GM12801 (cell line): Measurements from ENCODE around the gene CGNL1.

Experiments used
- CTCF ChIP-seq: IDR thresholded peaks from one replicate; pipeline ENCODE4 v1.5.1; 2011; ENCODE audit warnings: control low read depth; ENCODE audit not compliant: insufficient read length; ENCODE audit errors: extremely low read depth

Gene CGNL1

GRCh38 chr15:57570994-57571393 lies 194.7 kb downstream of the CGNL1 start:
- no peak for TF ChIP-seq CTCF

- TF ChIP-seq CTCF, result no peak
Measured at GRCh38 chr15:57571725-57572124, 195.4 kb downstream of the CGNL1 start.

- TF ChIP-seq CTCF, result no peak
Measured at GRCh38 chr15:57572468-57572867, 196.2 kb downstream of the CGNL1 start.

- no peak for TF ChIP-seq CTCF
Measured at GRCh38 chr15:57573151-57573550, 196.8 kb downstream of the CGNL1 start.

- TF ChIP-seq CTCF, result no peak
Measured at GRCh38 chr15:57575363-57575762, 199.1 kb downstream of the CGNL1 start.

- TF ChIP-seq CTCF, result no peak
Measured at GRCh38 chr15:57578288-57578900, 202.1 kb downstream of the CGNL1 start.

- no peak for TF ChIP-seq CTCF
Measured at GRCh38 chr15:57580428-57580827, 204.1 kb downstream of the CGNL1 start.
